GM12878 (cell line): ENCODE results near the gene RIOK1. TPM values are rescaled to one million over a fixed set of nuclear protein-coding genes. Genes with fewer than 3 reads are reported as not detected.

Experiments
- ATAC-seq: fragments of 200-7000 bp; cut with Tn5 transposase; 3 replicates; pipeline ENCODE4 v1.9.1; 2020; ENCODE audit warnings: mild to moderate bottlenecking, moderate library complexity
- BruUV-seq: library from RNA; stranded (reverse); fragments of 400-500 nt; replicated peaks from 2 replicates; lab custom pipeline; 2021; lab: Mats Ljungman, UMichigan
- CTCF ChIA-PET: fragments of 300-600 bp; sonication (Branson Sonifier 250); formaldehyde crosslinking; extraction: SDS; loops from one replicate; lab custom pipeline; 2021; ENCODE audit warnings: inconsistent platforms; lab: Yijun Ruan, JAX
- POLR2A ChIA-PET: fragments of 350-600 bp; formaldehyde crosslinking; extraction: SDS; loops from one replicate; lab custom pipeline; 2021; ENCODE audit warnings: inconsistent platforms; lab: Charles Lee
- RAD21 ChIA-PET: fragments of 300-600 bp; sonication (Branson Sonifier 250); formaldehyde crosslinking; loops from one replicate; lab custom pipeline; 2023; ENCODE audit warnings: antibody characterized with exemption; ENCODE audit not compliant: unreplicated experiment; lab: Charles Lee
- SMC1A ChIA-PET: fragments of 300-600 bp; sonication (Branson Sonifier 250); formaldehyde crosslinking; loops from one replicate; lab custom pipeline; 2023; ENCODE audit not compliant: unreplicated experiment, uncharacterized antibody; lab: Charles Lee
- DNase-seq: peaks from one replicate; pipeline ENCODE4 v3.0.0-alpha.2; 2011; ENCODE audit warnings: low read depth, low spot score
- FAIRE-seq: peaks from 3 replicates; lab custom pipeline; 2011; peaks lifted over from hg19 to GRCh38; lab: Jason Lieb, UNC
- H2AFZ ChIP-seq: 2 replicates; pipeline ENCODE4 v1.6.0; 2011; ENCODE audit warnings: low read depth, low read length, control low read depth; ENCODE audit not compliant: control insufficient read depth
- H3K27ac ChIP-seq: 2 replicates; pipeline ENCODE4 v1.5.1; 2011; ENCODE audit warnings: control low read depth; ENCODE audit not compliant: control insufficient read depth, insufficient read depth
- H3K27me3 ChIP-seq, 2 experiments: replicated peaks in 1 of 2; 2 replicates each; pipeline versions ENCODE4 v1.6.0 to v1.6.1; 2011; ENCODE audit warnings: low read length in 1 of 2; ENCODE audit not compliant: control insufficient read depth in 2 of 2, insufficient read depth in 2 of 2
- H3K36me3 ChIP-seq, 2 experiments: 2 replicates each; pipeline ENCODE4 v1.5.1; 2011; ENCODE audit warnings: low read length in 1 of 2; ENCODE audit not compliant: control insufficient read depth in 2 of 2, insufficient read depth in 2 of 2
- H3K4me1 ChIP-seq: 2 replicates; pipeline ENCODE4 v1.6.1; 2011; ENCODE audit warnings: mild to moderate bottlenecking, low read length, moderate library complexity, mixed read lengths; ENCODE audit not compliant: control insufficient read depth, insufficient read depth
- H3K4me2 ChIP-seq: 2 replicates; pipeline ENCODE4 v1.6.0; 2011; ENCODE audit warnings: control low read depth; ENCODE audit not compliant: control insufficient read depth, insufficient read depth
- H3K4me3 ChIP-seq: fragments of 200-600 bp; sonication (generic); 2 replicates; pipeline ENCODE4 v1.5.1; 2016
- H3K79me2 ChIP-seq: 2 replicates; pipeline ENCODE4 v1.6.0; 2011; ENCODE audit warnings: low read length; ENCODE audit not compliant: control insufficient read depth, insufficient read depth
- H3K9ac ChIP-seq: 2 replicates; pipeline ENCODE4 v1.8.0; 2011; ENCODE audit warnings: low read length, control low read depth, mixed read lengths; ENCODE audit not compliant: control insufficient read depth, insufficient read depth
- H3K9me3 ChIP-seq: replicated peaks from 3 replicates; pipeline ENCODE4 v1.5.1; 2011; ENCODE audit warnings: mild to moderate bottlenecking, low read length; ENCODE audit not compliant: control insufficient read depth, insufficient read depth
- H4K20me1 ChIP-seq: 2 replicates; pipeline ENCODE4 v1.6.0; 2011; ENCODE audit not compliant: control insufficient read depth, insufficient read depth
- BCL11A ChIP-seq: IDR thresholded peaks from 2 replicates; pipeline ENCODE4 v1.6.1; 2011; ENCODE audit warnings: low read depth, low read length
- IRF3 ChIP-seq: fragments of 450-650 bp; IDR thresholded peaks from 2 replicates; pipeline ENCODE4 v1.6.1; 2014; ENCODE audit warnings: mild to moderate bottlenecking
- JUND ChIP-seq: IDR thresholded peaks from 2 replicates; pipeline ENCODE4 v1.6.1; 2012; ENCODE audit warnings: low read depth, mild to moderate bottlenecking, low read length, improper control_type of control experiment, moderate library complexity
- NRF1 ChIP-seq: conservative IDR thresholded peaks from 2 replicates; pipeline ENCODE4 v1.6.1; 2011; ENCODE audit warnings: mild to moderate bottlenecking, low read depth, low read length, improper control_type of control experiment
- RBBP5 ChIP-seq: fragments of 200-600 bp; sonication (generic); conservative IDR thresholded peaks from 2 replicates; pipeline ENCODE4 v1.6.1; 2016
- RCOR1 ChIP-seq: conservative IDR thresholded peaks from 2 replicates; pipeline ENCODE4 v1.6.1; 2012; ENCODE audit warnings: low read depth, low read length, improper control_type of control experiment
- SP1 ChIP-seq: IDR thresholded peaks from one replicate; pipeline ENCODE4 v1.6.1; 2011; ENCODE audit warnings: low read depth, low read length
- WGBS: methylation state at CpG from one replicate; pipeline ENCODE4 v1.1.6; 2016; ENCODE audit warnings: low lambda C conversion rate; ENCODE audit not compliant: insufficient replicate concordance, insufficient coverage; ENCODE audit errors: missing lambda C conversion rate; 5-methylcytosine and 5-hydroxymethylcytosine counted together
- in situ Hi-C: fragments of 300-500 bp; cut with MboI; formaldehyde crosslinking; loops from 9 replicates; pipeline ENCODE4 v1.14.3; 2018; ENCODE audit warnings: mixed read lengths
- intact Hi-C: fragments of 100-400 bp; cut with micrococcal nuclease; formaldehyde crosslinking; loops from one replicate; pipeline ENCODE4 v1.14.2; 2022; ENCODE audit not compliant: unreplicated experiment
- polyA plus RNA-seq, 11 experiments: library from polyadenylated mRNA; depleted of rRNA in 4 of 11; unstranded in 6 of 11; stranded (reverse) in 5 of 11; fragments of >200 nt; fragmentation: Nextera tagmentation in 4 of 11; fragmentation: Illumina TruSeq in 1 of 11; extraction: Ambion mirVana in 4 of 11; extraction: Trizol in 1 of 11; gene quantifications; 1 replicate in 1 of 11; 2 replicates in 10 of 11; pipeline versions ENCODE4 v1.2.1 to v1.2.3, GENCODE V29; 2011 to 2016; ENCODE audit warnings: inconsistent platforms in 2 of 11, missing spikeins in 2 of 11, low read depth in 1 of 11
- total RNA-seq, 4 experiments: library from RNA; depleted of rRNA in 3 of 4; stranded (reverse); fragments of >200 nt in 3 of 4; fragmentation: Illumina TruSeq in 1 of 4; extraction: Trizol in 1 of 4; gene quantifications; 2 replicates each; pipeline versions ENCODE4 v1.2.1 to v1.2.3, GENCODE V29; 2013 to 2021

RIOK1 gene
- total and polyA plus RNA-seq, 10 of the 15 experiments (the other 5 are each of a cell fraction or from before 2014, with no cell fraction given), result 16.1 to 44.6 (median 33.7) TPM

GRCh38 chr6:7341271-7341670, 48.3 kb upstream of the RIOK1 start:
- Histone ChIP-seq H3K36me3 (no peaks in the 10 kb centered on the region), H3K9me3 (no peaks in the 10 kb centered on the region), H3K79me2 (no peaks in the 10 kb centered on the region), H3K4me2 (no peak overlapping the region), H4K20me1 (no peaks in the 10 kb centered on the region), H3K27ac (no peak overlapping the region), H3K27me3 (peaks cover 0 to 1% of the 10 kb centered on the region in 2 experiments; a peak in 2 of 4 replicates), H3K4me1 (no peaks in the 10 kb centered on the region), H3K4me3 (no peak overlapping the region), H2AFZ (no peak overlapping the region), H3K9ac (no peak overlapping the region)
- in situ Hi-C loops, result no loop called here
- no TSS peak for BruUV-seq
- intact Hi-C loops, result no loop called here
- no peak for ATAC-seq
- SMC1A ChIA-PET, result interaction anchor here (1.3 to 3.8 kb wide), 3 partner anchors 16 to 65 kb away, joined by 3 to 30 read pairs (median 4); no protein-coding TSS in a partner anchor
- RAD21 ChIA-PET, result interaction anchor here (0.6 kb wide), 1 partner anchor 27 kb away, joined by 3 read pairs; no protein-coding TSS in a partner anchor
- POLR2A ChIA-PET, result no interaction called here
- WGBS, result 37% methylated on average over 3 of the region's 3 CpGs
- CTCF ChIA-PET, result interaction anchor here (0.9 to 8.4 kb wide), 3 partner anchors 8 to 88 kb away, joined by 3 to 83 read pairs (median 5); no protein-coding TSS in a partner anchor
- TF ChIP-seq IRF3, result no peak
- TF ChIP-seq BCL11A, result no peak
- no peak for TF ChIP-seq JUND
- no peak for TF ChIP-seq NRF1
- TF ChIP-seq RCOR1, result no peak
- no peak for TF ChIP-seq RBBP5
- TF ChIP-seq SP1, result no peak
- no peak for DNase-seq
- no peak for FAIRE-seq
